B cell (primary cell): Measurements from ENCODE around the gene ICA1L. TPM values are rescaled to one million over a fixed set of nuclear protein-coding genes. Genes with fewer than 3 reads are reported as not detected.
A peak's percentile ranks its signal among the peaks of the same experiment; 100 is the strongest.

Source experiments
- ATAC-seq: fragments of 200-7000 bp; cut with Tn5 transposase; one replicate; pipeline ENCODE4 v1.10.0; 2021; ENCODE audit warnings: low read depth, mild to moderate bottlenecking, moderate number of reproducible peaks, moderate library complexity
- CTCF ChIA-PET: fragments of 350-600 bp; sonication (Branson Sonifier 250); formaldehyde crosslinking; loops from one replicate; lab custom pipeline; 2021; ENCODE audit warnings: antibody characterized with exemption, inconsistent platforms; lab: Charles Lee
- POLR2A ChIA-PET: fragments of 350-600 bp; sonication (Branson Sonifier 250); formaldehyde crosslinking; loops from one replicate; lab custom pipeline; 2021; ENCODE audit warnings: antibody characterized with exemption; lab: Charles Lee
- DNase-seq: peaks from one replicate; pipeline ENCODE4 v3.0.0; 2013
- H2AFZ ChIP-seq: 2 replicates; pipeline ENCODE4 v1.6.1; 2012; ENCODE audit warnings: mild to moderate bottlenecking, low read depth, low read length; ENCODE audit not compliant: insufficient read depth, poor library complexity, severe bottlenecking
- H3K27ac ChIP-seq, 2 donors: 1 replicate in 1 of 2; 2 replicates in 1 of 2; pipeline ENCODE4 v1.5.1; 2012 to 2013; ENCODE audit warnings: low read length in 2 of 2, mild to moderate bottlenecking in 2 of 2, moderate library complexity in 1 of 2
- H3K27me3 ChIP-seq, 4 experiments: fragments of 200-600 bp in 1 of 4; sonication (generic) in 1 of 4; replicated peaks in 1 of 4; 1 replicate in 2 of 4; 2 replicates in 2 of 4; pipeline versions ENCODE4 v1.6.1 to v1.7.0; 2013 to 2016; ENCODE audit warnings: low read length in 3 of 4, mild to moderate bottlenecking in 2 of 4, mixed read lengths in 1 of 4, moderate library complexity in 1 of 4; ENCODE audit not compliant: insufficient read depth in 4 of 4, control insufficient read depth in 3 of 4; ENCODE audit errors: control extremely low read depth in 1 of 4
- H3K36me3 ChIP-seq, 2 experiments: replicated peaks in 1 of 2; 1 replicate in 1 of 2; 2 replicates in 1 of 2; pipeline versions ENCODE4 v1.6.1 to v1.7.1; 2013; ENCODE audit warnings: low read length in 1 of 2; ENCODE audit not compliant: insufficient read depth in 2 of 2, control insufficient read depth in 1 of 2; ENCODE audit errors: control extremely low read depth in 1 of 2, extremely low read depth in 1 of 2
- H3K4me1 ChIP-seq, 2 donors: fragments of 200-600 bp in 1 of 2; sonication (generic) in 1 of 2; 1 replicate in 1 of 2; 2 replicates in 1 of 2; pipeline versions ENCODE4 v1.5.1 to v1.6.1; 2013 to 2017; ENCODE audit warnings: low read length in 2 of 2; ENCODE audit not compliant: control insufficient read depth in 2 of 2, insufficient read depth in 2 of 2
- H3K4me2 ChIP-seq: replicated peaks from 2 replicates; pipeline ENCODE3; 2012; ENCODE audit warnings: mild to moderate bottlenecking, low read depth, low read length; ENCODE audit not compliant: poor library complexity, severe bottlenecking
- H3K4me3 ChIP-seq, 5 experiments: fragments of 200-600 bp in 1 of 5; sonication (generic) in 1 of 5; 1 replicate in 3 of 5; 2 replicates in 2 of 5; pipeline versions ENCODE4 v1.5.1 to v1.7.0; 2011 to 2016; ENCODE audit warnings: low read length in 4 of 5, mild to moderate bottlenecking in 4 of 5, low read depth in 2 of 5, control low read depth in 1 of 5, moderate library complexity in 1 of 5; ENCODE audit not compliant: insufficient read depth in 1 of 5; ENCODE audit errors: control extremely low read depth in 1 of 5, extremely low read depth in 1 of 5
- H3K79me2 ChIP-seq: fragments of 200-600 bp; sonication (generic); one replicate; pipeline ENCODE4 v1.6.0; 2016; ENCODE audit warnings: low read length; ENCODE audit not compliant: control insufficient read depth, insufficient read depth
- H3K9ac ChIP-seq: fragments of 200-600 bp; sonication (generic); 2 replicates; pipeline ENCODE4 v1.6.1; 2017; ENCODE audit warnings: mild to moderate bottlenecking, low read length, moderate library complexity
- H3K9me3 ChIP-seq, 3 donors: one replicate each; pipeline versions ENCODE4 v1.6.1 to v1.7.1; 2013; ENCODE audit warnings: low read length in 2 of 3; ENCODE audit not compliant: control insufficient read depth in 2 of 3, insufficient read depth in 1 of 3; ENCODE audit errors: control extremely low read depth in 1 of 3
- H4K20me1 ChIP-seq: 2 replicates; pipeline ENCODE4 v1.6.0; 2012; ENCODE audit warnings: mild to moderate bottlenecking, low read length; ENCODE audit not compliant: insufficient read depth, control insufficient read depth, poor library complexity, severe bottlenecking
- H3K27ac Mint-ChIP-seq: one replicate; pipeline ENCODE4 v1.8.0; 2021; ENCODE audit warnings: mixed read lengths
- H3K27me3 Mint-ChIP-seq: one replicate; pipeline ENCODE4 v1.8.0; 2021; ENCODE audit warnings: mixed read lengths
- H3K4me1 Mint-ChIP-seq: one replicate; pipeline ENCODE4 v1.8.0; 2021; ENCODE audit warnings: mixed read lengths
- H3K4me3 Mint-ChIP-seq: one replicate; pipeline ENCODE4 v1.8.0; 2021; ENCODE audit warnings: mixed read lengths
- H3K9me3 Mint-ChIP-seq: one replicate; pipeline ENCODE4 v1.8.0; 2022; ENCODE audit warnings: mixed read lengths; ENCODE audit not compliant: insufficient read depth
- CTCF ChIP-seq: fragments of 200-600 bp; IDR thresholded peaks from one replicate; pipeline ENCODE4 v1.8.0; 2022; ENCODE audit warnings: antibody characterized with exemption, mild to moderate bottlenecking
- EZH2 ChIP-seq: IDR thresholded peaks from 2 replicates; pipeline ENCODE4 v1.6.1; 2012; ENCODE audit warnings: borderline replicate concordance, low read depth, mild to moderate bottlenecking, moderate library complexity, low read length; ENCODE audit not compliant: insufficient read depth, poor library complexity, severe bottlenecking
- WGBS: methylation state at CpG from one replicate; pipeline ENCODE4 v1.1.5; 2013; ENCODE audit warnings: missing lambda C conversion rate; ENCODE audit not compliant: insufficient coverage; 5-methylcytosine and 5-hydroxymethylcytosine counted together
- intact Hi-C: fragments of 100-400 bp; cut with micrococcal nuclease; formaldehyde crosslinking; loops from one replicate; pipeline ENCODE4 v1.10.0; 2022
- polyA plus RNA-seq: library from polyadenylated mRNA; depleted of rRNA; stranded (reverse); fragments of >200 nt; gene quantifications from 2 replicates; pipeline ENCODE4 v1.2.3, GENCODE V29; 2012
- total RNA-seq, 2 donors: library from RNA; stranded (reverse); fragments of 120-200 nt in 1 of 2; gene quantifications; 1 replicate in 1 of 2; 2 replicates in 1 of 2; pipeline versions ENCODE4 v1.2.3 to v1.2.4, GENCODE V29; 2013 to 2022

Gene ICA1L
- total and polyA plus RNA-seq, 2 donors (not counting 1 experiment from before 2014, with no cell fraction given): 2.4 to 6.8 TPM

GRCh38 chr2:202848813-202849212 lies 22.8 kb downstream of the ICA1L start:
- POLR2A ChIA-PET: no interaction called here
- Histone ChIP-seq H3K4me3 (no peak overlapping the region), H4K20me1 (no peaks in the 10 kb centered on the region), H3K36me3 (no peaks in the 10 kb centered on the region), H2AFZ (peak overlapping the region; percentile 32), H3K4me2 (no peak overlapping the region), H3K79me2 (no peaks in the 10 kb centered on the region), H3K9ac (no peak overlapping the region), H3K9me3 (peaks cover 0 to 4% (median 2%) of the 10 kb centered on the region in 3 donors), H3K4me1 (peaks cover 6 to 20% of the 10 kb centered on the region in 2 donors), H3K27me3 (no peaks in the 10 kb centered on the region), H3K27ac (no peak overlapping the region)
- peaks cover 22% of the 10 kb centered on the region for H3K4me1 Mint-ChIP-seq
- H3K27me3 Mint-ChIP-seq: no peaks in the 10 kb centered on the region
- DNase-seq (peak; percentile 12), ATAC-seq (peak; percentile 33)
- intact Hi-C loops: no loop called here
- CTCF ChIA-PET: no interaction called here
- peak overlapping the region; percentile 32 for H3K4me3 Mint-ChIP-seq
- 71% methylated on average over 8 of the region's 8 CpGs for WGBS
- H3K9me3 Mint-ChIP-seq: no peaks in the 10 kb centered on the region
- peak overlapping the region; percentile 74 for H3K27ac Mint-ChIP-seq
- TF ChIP-seq CTCF (no peak), EZH2 (no peak)

- Histone ChIP-seq H3K27me3 (no peaks in the 10 kb centered on the region), H3K36me3 (no peaks in the 10 kb centered on the region), H3K27ac (no peak overlapping the region), H3K4me1 (peaks cover 6 to 20% of the 10 kb centered on the region in 2 donors), H3K9me3 (peaks cover 4 to 13% (median 7%) of the 10 kb centered on the region in 3 donors), H4K20me1 (no peaks in the 10 kb centered on the region), H3K4me2 (no peak overlapping the region), H3K9ac (no peak overlapping the region), H3K79me2 (no peaks in the 10 kb centered on the region), H2AFZ (no peak overlapping the region), H3K4me3 (no peak overlapping the region)
- ChIA-PET CTCF (no interaction called here), POLR2A (no interaction called here)
- peaks cover 22% of the 10 kb centered on the region for H3K4me1 Mint-ChIP-seq
- peaks cover 3% of the 10 kb centered on the region for H3K9me3 Mint-ChIP-seq
- peak overlapping the region; percentile 77 for H3K27ac Mint-ChIP-seq
- intact Hi-C loops: no loop called here
- DNase-seq: peak; percentile 31
- WGBS: 75% methylated on average over 6 of the region's 9 CpGs
- no peak for TF ChIP-seq CTCF
- TF ChIP-seq EZH2: no peak
- no peaks in the 10 kb centered on the region for H3K27me3 Mint-ChIP-seq
- H3K4me3 Mint-ChIP-seq: no peak overlapping the region
- ATAC-seq: peak; percentile 60
Measured at GRCh38 chr2:202847693-202848524, 23.7 kb downstream of the ICA1L start.
